Effector memory CD8-positive, alpha-beta T cell (primary cell): ENCODE results near the gene SHC3.

Experiments
- ATAC-seq: fragments of 150-1000 bp; cut with Tn5 transposase; replicated peaks from 2 replicates; pipeline ENCODE4 v1.10.0; 2021; ENCODE audit warnings: mild to moderate bottlenecking, moderate library complexity
- DNase-seq, 3 experiments: peaks; one replicate each; pipeline ENCODE4 v3.0.0; 2021
- H3K27ac Mint-ChIP-seq, 2 donors: one replicate each; pipeline ENCODE4 v1.8.0; 2022; ENCODE audit warnings: mild to moderate bottlenecking in 2 of 2, mixed read lengths in 2 of 2, moderate library complexity in 2 of 2
- H3K27me3 Mint-ChIP-seq, 2 donors: one replicate each; pipeline ENCODE4 v1.8.0; 2022; ENCODE audit warnings: mixed read lengths in 2 of 2
- H3K36me3 Mint-ChIP-seq: one replicate; pipeline ENCODE4 v1.8.0; 2022; ENCODE audit warnings: mild to moderate bottlenecking, moderate library complexity, mixed read lengths; ENCODE audit not compliant: insufficient read depth
- H3K4me1 Mint-ChIP-seq, 2 donors: one replicate each; pipeline ENCODE4 v1.8.0; 2022; ENCODE audit warnings: low read depth in 2 of 2, mixed read lengths in 2 of 2
- H3K4me3 Mint-ChIP-seq, 2 donors: one replicate each; pipeline ENCODE4 v1.8.0; 2022; ENCODE audit warnings: mild to moderate bottlenecking in 2 of 2, mixed read lengths in 2 of 2, moderate library complexity in 2 of 2
- H3K9me3 Mint-ChIP-seq, 2 donors: one replicate each; pipeline ENCODE4 v1.8.0; 2022; ENCODE audit warnings: mixed read lengths in 2 of 2

Gene SHC3

DNA sequence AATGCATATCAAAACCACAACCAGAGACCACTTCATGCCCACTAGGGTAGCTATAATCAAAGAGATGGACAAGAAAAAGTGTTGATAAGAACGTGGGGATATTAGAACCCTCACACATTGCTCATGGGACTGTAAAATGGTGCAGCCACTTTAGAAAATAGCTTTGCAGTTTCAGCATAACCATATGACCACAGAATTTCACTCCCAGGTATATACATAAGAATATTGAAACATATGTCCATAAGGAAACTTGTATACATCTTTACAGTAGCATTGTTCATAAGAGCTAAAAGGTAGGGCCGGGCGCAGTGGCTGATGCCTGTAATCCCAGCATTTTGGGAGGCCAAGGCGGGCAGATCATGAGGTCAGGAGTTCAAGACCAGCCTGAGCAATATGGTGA lies 131.0 kb downstream of the SHC3 start:
- no peaks in the 10 kb centered on the region for H3K36me3 Mint-ChIP-seq
- ATAC-seq: no peak
- no peaks in the 10 kb centered on the region for H3K9me3 Mint-ChIP-seq
- H3K4me1 Mint-ChIP-seq: no peaks in the 10 kb centered on the region
- no peak overlapping the region for H3K4me3 Mint-ChIP-seq
- DNase-seq: no peak
- H3K27ac Mint-ChIP-seq: no peak overlapping the region
- H3K27me3 Mint-ChIP-seq: peaks cover 16 to 24% of the 10 kb centered on the region in 2 donors

DNA sequence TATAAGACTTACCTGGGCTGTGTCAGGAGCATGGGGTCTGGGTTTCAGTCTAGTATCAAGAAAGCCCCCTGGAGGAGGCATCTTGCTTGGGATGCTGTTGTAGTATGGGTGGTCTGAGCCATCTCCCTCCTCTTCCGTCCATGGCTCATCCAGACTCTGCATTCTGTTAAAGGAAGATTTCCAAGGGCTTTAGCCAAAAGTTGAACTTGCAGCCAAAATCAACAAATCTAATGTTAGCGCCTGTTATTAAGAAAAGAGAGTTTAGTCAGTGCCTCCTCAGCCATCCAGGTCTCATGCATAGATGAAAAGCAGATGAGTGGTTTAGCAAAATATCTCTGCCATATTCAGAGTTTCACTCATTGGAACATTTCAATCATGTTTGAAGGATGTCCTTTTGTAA lies 131.8 kb downstream of the SHC3 start:
- ATAC-seq: no peak
- Mint-ChIP-seq H3K9me3 (no peaks in the 10 kb centered on the region), H3K27me3 (peaks cover 16 to 24% of the 10 kb centered on the region in 2 donors), H3K27ac (no peak overlapping the region), H3K4me1 (no peaks in the 10 kb centered on the region), H3K36me3 (no peaks in the 10 kb centered on the region), H3K4me3 (no peak overlapping the region)
- no peak for DNase-seq

DNA sequence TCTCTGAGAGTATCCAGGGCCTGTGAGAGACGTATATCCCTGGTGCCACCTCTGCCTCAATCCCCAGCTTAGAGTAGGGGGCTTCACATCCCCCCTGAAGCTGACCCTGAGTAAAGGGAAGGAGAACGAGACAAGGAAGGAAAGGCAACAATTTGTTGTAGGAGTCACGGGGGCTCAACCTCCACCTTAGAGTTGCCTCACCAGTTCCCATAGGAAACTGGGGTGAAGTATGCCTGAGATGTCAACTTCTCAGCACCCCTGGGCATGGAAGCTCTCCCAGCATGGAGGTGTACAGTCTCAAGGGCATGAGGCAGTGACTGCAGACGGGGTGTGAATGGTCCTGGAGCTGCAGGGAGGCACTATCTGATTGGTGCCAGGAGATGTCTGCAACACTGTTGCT lies 133.7 kb downstream of the SHC3 start:
- H3K36me3 Mint-ChIP-seq: no peaks in the 10 kb centered on the region
- no peak overlapping the region for H3K4me3 Mint-ChIP-seq
- no peaks in the 10 kb centered on the region for H3K4me1 Mint-ChIP-seq
- ATAC-seq (no peak), DNase-seq (no peak)
- no peaks in the 10 kb centered on the region for H3K9me3 Mint-ChIP-seq
- peaks cover 21 to 24% of the 10 kb centered on the region in 2 donors for H3K27me3 Mint-ChIP-seq
- no peak overlapping the region for H3K27ac Mint-ChIP-seq

DNA sequence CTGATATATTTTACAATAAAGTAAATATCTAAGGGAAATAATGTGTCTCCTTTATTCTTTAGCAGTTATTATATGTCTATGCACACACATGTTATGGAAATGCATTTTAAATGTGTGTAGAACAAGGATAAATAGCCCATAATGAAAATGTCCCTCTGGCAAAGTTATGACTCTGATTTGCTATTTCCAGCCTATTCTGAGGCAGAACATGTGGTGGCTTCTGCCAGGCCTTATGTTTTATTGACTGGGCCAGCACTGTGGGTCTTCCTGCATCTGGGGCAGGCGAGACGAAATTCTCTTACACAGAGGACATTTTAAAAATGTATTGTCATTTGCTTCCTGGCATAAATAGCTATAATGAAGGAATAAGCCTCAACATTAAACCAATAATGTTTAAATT lies 134.5 kb downstream of the SHC3 start:
- no peaks in the 10 kb centered on the region for H3K36me3 Mint-ChIP-seq
- peaks cover 21 to 24% of the 10 kb centered on the region in 2 donors for H3K27me3 Mint-ChIP-seq
- no peak for DNase-seq
- no peak for ATAC-seq
- H3K27ac Mint-ChIP-seq: no peak overlapping the region
- H3K9me3 Mint-ChIP-seq: no peaks in the 10 kb centered on the region
- H3K4me3 Mint-ChIP-seq: no peak overlapping the region
- H3K4me1 Mint-ChIP-seq: no peaks in the 10 kb centered on the region

DNA sequence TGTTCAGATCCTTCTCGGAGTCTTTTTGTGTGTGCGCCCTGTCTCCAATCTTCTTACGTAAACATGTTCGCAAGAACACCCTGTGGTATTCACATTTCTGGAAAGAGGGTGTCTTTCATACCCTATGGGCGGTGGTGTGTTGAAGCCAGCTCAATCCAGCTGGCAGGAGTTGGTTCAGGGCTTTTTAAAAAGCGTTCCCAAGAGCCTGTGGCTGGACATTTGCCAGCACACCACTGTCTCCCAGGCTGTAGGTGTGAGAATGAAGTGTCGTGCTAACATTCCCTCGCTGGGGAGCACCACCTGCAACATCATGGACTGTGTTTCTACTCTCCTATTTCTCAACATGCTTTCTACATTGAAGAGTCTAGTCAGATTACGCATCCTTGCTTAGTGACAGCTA lies 135.6 kb downstream of the SHC3 start:
- Mint-ChIP-seq H3K36me3 (no peaks in the 10 kb centered on the region), H3K4me1 (no peaks in the 10 kb centered on the region), H3K9me3 (no peaks in the 10 kb centered on the region), H3K4me3 (no peak overlapping the region), H3K27me3 (peaks cover 20 to 21% of the 10 kb centered on the region in 2 donors), H3K27ac (no peak overlapping the region)
- DNase-seq (no peak), ATAC-seq (no peak)

DNA sequence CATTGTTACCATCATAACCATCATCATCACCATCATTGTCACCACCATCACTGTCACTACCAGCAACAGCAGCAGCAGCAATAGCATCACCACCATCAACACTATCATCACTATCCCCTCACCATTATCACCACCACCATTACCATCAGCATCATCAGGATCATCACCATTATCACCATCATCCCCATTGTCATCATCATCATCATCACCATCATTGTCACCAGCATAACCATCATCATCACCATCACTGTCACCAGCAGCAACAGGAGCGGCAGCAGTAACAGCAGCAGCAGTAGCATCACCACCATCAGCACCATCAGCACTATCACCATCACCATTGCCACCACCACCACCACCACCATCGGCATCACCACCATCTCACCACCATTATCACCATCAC lies 139.0 kb downstream of the SHC3 start:
- Mint-ChIP-seq H3K4me1 (no peaks in the 10 kb centered on the region), H3K27ac (no peak overlapping the region), H3K9me3 (no peaks in the 10 kb centered on the region), H3K36me3 (no peaks in the 10 kb centered on the region), H3K4me3 (no peak overlapping the region), H3K27me3 (peaks cover 11 to 22% of the 10 kb centered on the region in 2 donors)
- ATAC-seq (no peak), DNase-seq (no peak)

DNA sequence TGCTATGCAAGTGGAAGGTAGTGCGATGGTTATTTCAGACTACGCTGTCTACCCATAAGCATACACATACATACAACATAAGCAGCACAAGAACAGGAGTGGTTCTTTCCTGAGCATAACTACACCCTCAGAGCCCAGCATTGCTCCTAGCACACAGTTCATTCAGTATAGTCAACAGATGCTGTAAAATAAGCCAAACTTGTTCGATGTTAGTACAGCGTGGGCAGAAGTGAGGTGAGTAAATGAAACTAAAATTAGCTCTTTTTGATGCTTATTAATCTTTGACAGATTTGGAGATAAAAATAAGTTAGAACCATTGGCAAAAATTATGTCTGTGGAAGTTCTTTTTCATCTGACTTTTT lies 139.5 kb downstream of the SHC3 start:
- no peak overlapping the region for H3K27ac Mint-ChIP-seq
- DNase-seq (no peak), ATAC-seq (no peak)
- no peaks in the 10 kb centered on the region for H3K4me1 Mint-ChIP-seq
- H3K9me3 Mint-ChIP-seq: no peaks in the 10 kb centered on the region
- peaks cover 16 to 27% of the 10 kb centered on the region in 2 donors for H3K27me3 Mint-ChIP-seq
- H3K4me3 Mint-ChIP-seq: no peak overlapping the region
- no peaks in the 10 kb centered on the region for H3K36me3 Mint-ChIP-seq

DNA sequence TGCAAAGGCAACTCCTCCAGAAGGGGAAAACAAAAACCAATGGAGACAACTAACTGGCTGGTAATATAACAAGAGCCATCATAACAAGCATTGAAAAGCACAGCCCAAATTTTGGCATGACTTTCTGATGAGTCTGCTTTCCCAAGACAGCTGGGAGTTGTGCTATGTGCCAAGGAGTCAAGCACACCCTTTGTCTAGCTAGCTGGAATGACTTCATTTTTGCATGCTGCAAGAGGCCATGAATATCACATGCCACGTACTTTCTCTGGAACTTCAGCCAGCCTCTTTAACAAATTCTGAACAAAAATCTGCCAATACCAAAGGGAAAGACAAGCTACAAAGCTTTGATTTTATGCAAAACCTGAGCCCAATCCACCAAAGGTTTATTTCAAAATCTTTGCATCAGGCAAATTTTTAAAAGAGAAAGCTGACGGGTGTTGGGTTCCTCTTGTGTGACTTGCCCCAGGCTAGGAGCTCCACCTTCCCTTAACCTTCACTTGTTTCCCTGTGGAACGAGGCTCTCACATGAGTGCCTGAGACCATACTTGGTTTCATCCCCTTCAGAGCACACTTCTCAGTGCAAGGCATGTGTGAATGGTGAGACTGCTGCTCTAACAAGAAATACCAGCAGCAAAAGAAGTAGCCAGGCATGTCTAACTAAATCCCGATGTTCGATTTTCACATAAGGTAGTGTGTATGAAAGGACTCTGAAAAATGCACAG lies 140.1 kb downstream of the SHC3 start:
- Mint-ChIP-seq H3K9me3 (no peaks in the 10 kb centered on the region), H3K4me1 (no peaks in the 10 kb centered on the region), H3K36me3 (no peaks in the 10 kb centered on the region), H3K27me3 (peaks cover 18 to 27% of the 10 kb centered on the region in 2 donors), H3K27ac (no peak overlapping the region), H3K4me3 (no peak overlapping the region)
- DNase-seq (no peak), ATAC-seq (no peak)

DNA sequence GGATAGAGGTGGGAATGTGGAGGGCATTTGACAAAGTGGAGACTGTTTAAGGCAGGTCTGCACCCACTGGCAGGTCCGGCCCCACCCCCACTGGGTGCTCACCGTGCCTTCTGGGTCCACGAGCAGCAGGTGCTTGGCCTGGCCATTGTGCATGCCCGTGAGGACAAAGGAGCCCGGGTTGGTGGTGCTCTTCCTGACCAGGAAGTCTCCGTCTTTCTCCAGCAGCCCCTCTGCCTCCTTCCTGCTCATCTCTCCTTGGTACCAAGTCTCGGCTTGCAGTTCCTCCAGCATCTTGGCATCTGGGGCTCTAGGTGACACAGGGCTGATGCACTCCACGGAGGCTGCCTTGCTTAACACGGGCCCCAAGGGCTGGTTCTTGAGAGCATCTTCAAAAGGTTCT lies 140.7 kb downstream of the SHC3 start:
- Mint-ChIP-seq H3K27ac (no peak overlapping the region), H3K4me3 (no peak overlapping the region), H3K9me3 (no peaks in the 10 kb centered on the region), H3K27me3 (peaks cover 18 to 27% of the 10 kb centered on the region in 2 donors), H3K4me1 (no peaks in the 10 kb centered on the region), H3K36me3 (no peaks in the 10 kb centered on the region)
- DNase-seq (no peak), ATAC-seq (no peak)

DNA sequence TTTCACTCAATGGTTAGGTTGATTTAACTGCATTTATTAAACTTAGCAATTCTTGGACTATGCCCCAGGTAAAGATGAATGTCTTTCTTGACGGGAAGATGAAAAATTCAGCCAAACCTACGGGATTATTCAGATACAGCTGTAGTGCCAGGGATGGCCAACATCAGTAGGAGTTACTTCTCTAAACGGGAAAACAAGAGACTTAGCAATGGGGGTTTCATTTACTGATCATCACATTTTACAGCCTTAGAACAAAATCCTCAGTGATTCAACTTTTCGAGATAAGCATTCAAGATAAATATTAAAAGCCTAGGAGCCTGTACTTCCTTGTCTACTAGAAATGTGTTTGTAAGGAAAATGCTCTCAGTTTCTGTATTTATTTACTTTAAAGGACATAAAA lies 141.3 kb downstream of the SHC3 start:
- Mint-ChIP-seq H3K4me3 (no peak overlapping the region), H3K27me3 (peaks cover 24 to 27% of the 10 kb centered on the region in 2 donors), H3K27ac (no peak overlapping the region), H3K9me3 (no peaks in the 10 kb centered on the region), H3K36me3 (no peaks in the 10 kb centered on the region), H3K4me1 (no peaks in the 10 kb centered on the region)
- ATAC-seq (no peak), DNase-seq (no peak)

DNA sequence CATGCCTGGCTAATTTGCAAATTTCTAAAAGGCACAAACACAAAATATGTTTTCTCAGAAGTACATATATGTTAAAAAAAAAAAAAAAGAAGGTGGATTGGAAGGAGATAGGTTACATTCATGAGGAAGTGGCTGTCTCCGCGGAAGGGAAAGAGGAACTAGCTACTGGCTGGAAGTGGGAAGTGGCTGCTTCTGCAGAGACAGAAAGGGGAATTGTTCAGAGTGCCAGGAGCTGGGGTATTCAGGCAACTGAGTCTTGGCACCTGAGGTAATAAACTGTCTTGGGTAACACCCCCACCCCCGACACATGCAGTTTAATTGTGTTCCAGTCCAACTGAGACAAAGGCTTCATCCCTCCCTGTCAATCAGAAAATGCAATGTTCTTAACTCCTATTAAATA lies 141.7 kb downstream of the SHC3 start:
- Mint-ChIP-seq H3K4me3 (no peak overlapping the region), H3K27me3 (peaks cover 28 to 29% of the 10 kb centered on the region in 2 donors), H3K36me3 (no peaks in the 10 kb centered on the region), H3K9me3 (no peaks in the 10 kb centered on the region), H3K4me1 (no peaks in the 10 kb centered on the region), H3K27ac (no peak overlapping the region)
- ATAC-seq: no peak
- no peak for DNase-seq

DNA sequence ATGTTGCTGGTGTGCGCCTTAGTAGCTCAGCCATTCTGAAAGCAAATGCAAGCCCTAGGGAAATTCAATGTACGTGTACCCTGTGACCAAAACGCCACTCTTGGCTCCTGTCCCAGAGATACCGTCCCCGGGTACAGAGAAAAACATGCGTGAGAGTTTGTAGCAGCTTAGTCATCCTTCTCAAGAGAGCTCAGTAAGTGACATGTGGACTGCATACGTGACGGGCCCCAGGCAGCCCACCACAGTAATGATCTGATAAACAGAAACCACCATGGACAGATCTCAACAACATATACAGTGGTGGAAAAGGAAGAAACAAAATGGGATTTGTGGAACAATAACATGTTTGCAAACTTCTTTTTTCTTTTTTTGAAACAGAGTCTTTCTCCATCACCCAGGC lies 142.2 kb downstream of the SHC3 start:
- Mint-ChIP-seq H3K4me1 (no peaks in the 10 kb centered on the region), H3K27ac (no peak overlapping the region), H3K36me3 (no peaks in the 10 kb centered on the region), H3K4me3 (no peak overlapping the region), H3K9me3 (no peaks in the 10 kb centered on the region), H3K27me3 (peaks cover 33 to 34% of the 10 kb centered on the region in 2 donors)
- DNase-seq: no peak
- ATAC-seq: no peak

DNA sequence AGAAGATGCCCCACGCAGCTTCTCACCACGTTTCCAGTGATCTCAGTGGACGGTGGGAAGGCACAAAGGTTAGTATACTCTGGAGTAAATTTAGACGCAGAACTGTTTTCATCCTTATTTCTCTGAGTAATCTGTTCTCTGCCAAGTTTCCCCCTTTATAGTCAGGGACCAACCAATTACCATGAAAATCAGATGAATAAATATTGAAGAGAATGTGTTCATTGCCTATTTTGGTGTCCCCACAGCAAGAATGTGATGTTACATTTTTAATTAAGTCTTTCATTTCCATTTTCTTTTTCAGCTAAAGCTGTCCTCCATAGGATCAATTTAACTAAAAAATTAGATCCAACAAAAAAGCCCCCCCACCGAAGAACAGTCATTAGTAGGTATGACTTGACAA lies 146.0 kb downstream of the SHC3 start:
- H3K27ac Mint-ChIP-seq: no peak overlapping the region
- no peaks in the 10 kb centered on the region for H3K4me1 Mint-ChIP-seq
- ATAC-seq (no peak), DNase-seq (no peak)
- peaks cover 0 to 2% of the 10 kb centered on the region in 2 donors for H3K9me3 Mint-ChIP-seq
- no peaks in the 10 kb centered on the region for H3K36me3 Mint-ChIP-seq
- H3K27me3 Mint-ChIP-seq: peaks cover 39 to 45% of the 10 kb centered on the region in 2 donors
- H3K4me3 Mint-ChIP-seq: no peak overlapping the region

DNA sequence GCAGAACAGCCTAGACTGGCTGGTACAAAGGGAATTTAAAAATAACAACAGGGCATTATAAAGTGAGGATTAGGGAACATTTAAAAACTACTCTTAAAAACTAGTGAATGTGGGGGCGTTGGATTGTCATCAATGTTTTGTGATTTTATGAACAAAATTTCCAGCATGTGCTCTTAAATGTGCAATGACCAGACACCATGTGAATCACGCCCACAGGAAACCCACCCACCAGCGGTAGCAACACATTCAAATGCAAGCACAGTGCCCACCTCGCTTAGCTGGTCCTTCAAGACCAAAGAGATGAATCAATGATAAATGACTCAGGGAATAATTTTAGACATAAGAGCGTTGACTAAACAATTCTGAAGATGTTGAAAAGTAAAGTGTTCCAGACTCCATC lies 146.4 kb downstream of the SHC3 start:
- Mint-ChIP-seq H3K27ac (no peak overlapping the region), H3K27me3 (peaks cover 44 to 50% of the 10 kb centered on the region in 2 donors), H3K9me3 (peaks cover 0 to 4% of the 10 kb centered on the region in 2 donors), H3K4me3 (no peak overlapping the region), H3K4me1 (no peaks in the 10 kb centered on the region), H3K36me3 (no peaks in the 10 kb centered on the region)
- DNase-seq: no peak
- ATAC-seq: no peak

DNA sequence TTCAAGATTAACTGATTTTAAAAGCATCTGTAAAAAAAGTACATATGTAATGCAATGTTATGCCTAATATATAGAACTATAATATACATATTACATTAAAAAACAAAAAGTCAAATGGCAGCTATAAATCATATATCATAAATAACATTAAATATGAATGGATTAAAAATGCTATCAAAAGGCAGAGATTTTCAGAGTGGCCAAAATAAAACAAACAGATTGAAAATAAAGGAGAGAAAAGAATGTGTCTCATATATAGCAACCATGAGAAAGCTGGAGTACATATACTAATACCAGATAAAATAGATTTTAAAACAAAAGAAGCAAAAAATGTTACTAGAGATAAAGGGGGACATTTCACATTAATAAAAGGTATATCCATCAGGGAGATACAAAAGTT lies 148.8 kb downstream of the SHC3 start:
- no peak for DNase-seq
- Mint-ChIP-seq H3K36me3 (no peaks in the 10 kb centered on the region), H3K4me3 (no peak overlapping the region), H3K27me3 (peaks cover 44 to 62% of the 10 kb centered on the region in 2 donors), H3K27ac (no peak overlapping the region), H3K9me3 (peaks cover 0 to 4% of the 10 kb centered on the region in 2 donors), H3K4me1 (no peaks in the 10 kb centered on the region)
- no peak for ATAC-seq
